GM10248 (cell line): ENCODE data around the gene SDK2.

Source experiments
- CTCF ChIA-PET: fragments of 300-600 bp; sonication (Branson Sonifier 250); formaldehyde crosslinking; extraction: SDS; loops from one replicate; lab custom pipeline; 2021; ENCODE audit warnings: antibody characterized with exemption; lab: Yijun Ruan, JAX
- POLR2A ChIA-PET: fragments of 350-650 bp; sonication (Branson Sonifier 250); formaldehyde crosslinking; extraction: SDS; loops from one replicate; lab custom pipeline; 2020; ENCODE audit warnings: antibody characterized with exemption; lab: Yijun Ruan, JAX
- DNase-seq: peaks from one replicate; pipeline ENCODE4 v3.0.0; 2012; ENCODE audit errors: extremely low spot score
- CTCF ChIP-seq: IDR thresholded peaks from 2 replicates; pipeline ENCODE4 v1.5.1; 2012; ENCODE audit warnings: mild to moderate bottlenecking, low read depth; ENCODE audit errors: extremely low read depth, missing control alignments, control extremely low read depth

The SDK2 gene

GRCh38 chr17:73600103-73600871, 44.0 kb downstream of the SDK2 start:
- no peak for TF ChIP-seq CTCF
- no peak for DNase-seq
- CTCF ChIA-PET: no interaction called here
- POLR2A ChIA-PET: no interaction called here

DNA sequence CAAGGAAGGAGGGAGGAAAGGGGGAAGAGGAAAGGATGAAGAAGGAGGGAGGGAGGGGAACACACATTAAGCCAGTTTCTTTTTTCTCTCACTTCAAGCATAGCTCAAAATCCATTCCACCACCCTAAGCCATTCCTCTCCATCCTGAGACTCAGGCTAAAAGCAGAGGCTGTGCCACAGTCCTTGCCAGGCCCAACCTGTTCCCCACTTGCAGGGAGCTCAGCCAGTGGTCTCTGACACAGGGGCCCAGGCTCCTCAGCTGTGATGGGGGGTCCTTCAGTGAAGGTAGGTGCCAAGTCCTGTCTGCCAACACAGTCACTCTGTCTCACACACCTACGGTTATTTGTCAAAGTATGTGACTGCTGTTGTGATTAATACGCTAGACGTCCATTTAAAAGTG, 44.6 kb downstream of the SDK2 start:
- ChIA-PET CTCF (no interaction called here), POLR2A (no interaction called here)
- DNase-seq: no peak
- TF ChIP-seq CTCF: no peak

GRCh38 chr17:73598212-73598611, 46.0 kb downstream of the SDK2 start:
- TF ChIP-seq CTCF: no peak
- CTCF ChIA-PET: no interaction called here
- no peak for DNase-seq
- POLR2A ChIA-PET: no interaction called here

DNA sequence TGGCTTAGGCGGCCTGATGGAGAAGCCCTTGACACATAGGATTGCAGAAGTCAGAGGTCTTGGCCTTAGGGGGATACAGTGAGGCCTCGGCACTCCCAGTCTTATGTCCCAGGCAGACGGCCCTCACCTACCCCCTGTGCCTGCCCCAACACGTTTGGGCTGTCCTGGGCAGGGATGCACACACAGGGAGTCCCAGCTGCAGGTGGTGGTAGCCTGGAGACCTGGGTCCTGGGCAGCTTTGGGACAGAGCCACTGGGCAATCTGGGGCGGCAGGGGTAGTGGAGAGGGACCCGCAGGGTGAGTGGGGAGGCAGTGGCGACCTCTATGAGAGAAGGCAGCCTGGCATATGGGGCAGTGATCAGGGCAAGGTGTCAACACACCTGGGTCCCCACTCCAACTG, 48.3 kb downstream of the SDK2 start:
- CTCF ChIA-PET: no interaction called here
- DNase-seq: no peak
- POLR2A ChIA-PET: no interaction called here
- no peak for TF ChIP-seq CTCF

- ChIA-PET POLR2A (no interaction called here), CTCF (no interaction called here)
- DNase-seq: peak; percentile 56
- TF ChIP-seq CTCF: no peak
These were observed 48.8 kb downstream of the SDK2 start for GRCh38 chr17:73595479-73595878.

- ChIA-PET CTCF (no interaction called here), POLR2A (no interaction called here)
- TF ChIP-seq CTCF: no peak
- DNase-seq: no peak
These were observed 49.2 kb downstream of the SDK2 start for GRCh38 chr17:73595068-73595467.
